GM12872 (cell line): ENCODE measurements around the gene C16orf46.

Source experiments
- TF ChIP-seq, protein P1 (sequence below): IDR thresholded peaks from 3 replicates; pipeline ENCODE4 v1.5.1; 2011; ENCODE audit warnings: low read depth, mild to moderate bottlenecking, low read length, moderate library complexity; ENCODE audit not compliant: insufficient read depth

Gene C16orf46

DNA sequence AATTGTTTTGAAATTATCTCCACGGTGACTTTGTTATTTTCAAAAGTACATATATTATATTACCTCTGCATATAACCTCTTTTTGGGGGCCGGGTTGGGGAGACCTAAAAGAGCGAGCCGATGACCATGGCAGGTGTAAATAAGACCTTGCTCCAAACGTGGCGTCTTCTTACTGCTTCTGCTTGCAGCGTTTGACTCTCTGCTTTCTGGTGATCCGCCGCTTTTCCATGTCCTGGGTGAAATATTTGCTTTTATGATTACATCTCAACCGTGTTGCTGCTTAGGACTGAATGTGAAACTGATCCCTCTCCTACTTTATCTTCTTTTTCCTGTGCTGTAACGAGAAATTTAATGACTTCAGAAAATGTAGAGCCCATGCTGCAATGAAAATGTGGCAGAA is 23.3 kb downstream of the C16orf46 start:
- TF ChIP-seq, protein P1, sequence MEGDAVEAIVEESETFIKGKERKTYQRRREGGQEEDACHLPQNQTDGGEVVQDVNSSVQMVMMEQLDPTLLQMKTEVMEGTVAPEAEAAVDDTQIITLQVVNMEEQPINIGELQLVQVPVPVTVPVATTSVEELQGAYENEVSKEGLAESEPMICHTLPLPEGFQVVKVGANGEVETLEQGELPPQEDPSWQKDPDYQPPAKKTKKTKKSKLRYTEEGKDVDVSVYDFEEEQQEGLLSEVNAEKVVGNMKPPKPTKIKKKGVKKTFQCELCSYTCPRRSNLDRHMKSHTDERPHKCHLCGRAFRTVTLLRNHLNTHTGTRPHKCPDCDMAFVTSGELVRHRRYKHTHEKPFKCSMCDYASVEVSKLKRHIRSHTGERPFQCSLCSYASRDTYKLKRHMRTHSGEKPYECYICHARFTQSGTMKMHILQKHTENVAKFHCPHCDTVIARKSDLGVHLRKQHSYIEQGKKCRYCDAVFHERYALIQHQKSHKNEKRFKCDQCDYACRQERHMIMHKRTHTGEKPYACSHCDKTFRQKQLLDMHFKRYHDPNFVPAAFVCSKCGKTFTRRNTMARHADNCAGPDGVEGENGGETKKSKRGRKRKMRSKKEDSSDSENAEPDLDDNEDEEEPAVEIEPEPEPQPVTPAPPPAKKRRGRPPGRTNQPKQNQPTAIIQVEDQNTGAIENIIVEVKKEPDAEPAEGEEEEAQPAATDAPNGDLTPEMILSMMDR = no peak

GRCh38 chr16:81042821-81043220 is 34.2 kb downstream of the C16orf46 start:
- TF ChIP-seq, protein P1 = no peak

- TF ChIP-seq, protein P1 = no peak
Measured at GRCh38 chr16:81041696-81042095, 35.3 kb downstream of the C16orf46 start.

- TF ChIP-seq, protein P1 = no peak
Measured at GRCh38 chr16:81040842-81041241, 36.2 kb downstream of the C16orf46 start.

DNA sequence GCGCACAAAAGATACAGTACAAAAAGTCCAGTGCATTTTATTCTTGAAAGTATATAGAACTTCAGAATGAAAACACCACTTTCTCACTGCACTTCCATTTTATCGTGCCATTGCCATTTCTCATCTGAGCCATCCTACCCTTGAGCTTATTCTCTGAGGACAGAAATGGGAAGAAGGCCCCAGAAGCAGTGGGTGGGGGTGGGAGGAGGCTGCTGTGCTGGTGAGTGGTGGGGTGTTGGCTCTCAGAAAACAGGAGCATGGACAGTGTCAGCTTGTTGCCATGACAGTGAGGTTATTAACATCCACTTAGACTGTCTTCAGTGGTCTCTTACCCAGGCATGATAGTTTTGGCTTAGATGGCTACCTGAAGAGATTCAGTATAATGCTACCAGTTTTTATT is 36.9 kb downstream of the C16orf46 start:
- TF ChIP-seq, protein P1 = no peak

DNA sequence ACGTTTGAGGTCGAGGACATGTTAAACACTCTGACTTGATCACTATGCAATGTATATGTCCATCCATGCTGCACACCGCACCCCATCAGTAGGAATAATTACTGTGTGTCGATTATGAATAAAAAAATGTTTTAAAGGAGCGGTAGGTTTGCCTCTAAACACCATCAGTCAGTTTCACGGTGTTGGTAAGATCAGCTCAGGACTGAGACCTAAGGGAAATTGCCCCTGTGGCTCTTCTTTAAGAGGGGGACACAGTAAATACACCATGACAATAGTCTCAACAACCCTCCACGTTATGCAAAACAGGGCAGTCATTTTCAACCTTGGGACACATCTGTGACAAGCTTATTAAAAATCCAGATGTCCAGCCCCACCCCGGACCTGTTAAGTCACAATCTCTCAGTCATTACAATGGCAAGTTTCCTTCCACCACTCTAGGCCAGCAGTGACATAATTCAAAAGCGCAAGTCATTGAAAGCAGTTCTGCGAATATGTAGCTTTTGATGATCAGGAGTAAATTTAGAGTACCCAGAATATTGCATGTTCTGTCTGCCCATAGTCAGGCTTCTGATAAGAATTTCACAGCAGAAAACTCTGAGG is 40.2 kb downstream of the C16orf46 start:
- TF ChIP-seq, protein P1 = no peak

- TF ChIP-seq, protein P1 = no peak
Measured at GRCh38 chr16:81035975-81036750, 40.9 kb downstream of the C16orf46 start.
